Large intestine (tissue), 3 donors: ENCODE results near the gene CREB3L1. TPM values are rescaled to one million over a fixed set of nuclear protein-coding genes. Genes with fewer than 3 reads are reported as not detected.

Experiments
- DNase-seq, 2 donors: peaks; one replicate each; pipeline versions ENCODE4 v3.0.0 to v3.0.0-alpha.2; 2013
- H3K27ac ChIP-seq: one replicate; pipeline ENCODE4 v1.5.1; 2013; ENCODE audit warnings: low read length
- H3K27me3 ChIP-seq: 2 replicates; pipeline ENCODE4 v1.6.1; 2013; ENCODE audit warnings: low read length; ENCODE audit not compliant: control insufficient read depth, insufficient read depth
- H3K36me3 ChIP-seq: 2 replicates; pipeline ENCODE4 v1.6.1; 2013; ENCODE audit warnings: low read length; ENCODE audit not compliant: control insufficient read depth, insufficient read depth
- H3K4me1 ChIP-seq: one replicate; pipeline ENCODE4 v1.6.1; 2013; ENCODE audit warnings: low read length; ENCODE audit not compliant: control insufficient read depth, insufficient read depth
- H3K4me3 ChIP-seq: one replicate; pipeline ENCODE4 v1.5.1; 2013; ENCODE audit warnings: low read length
- H3K9me3 ChIP-seq: one replicate; pipeline ENCODE4 v1.6.1; 2013; ENCODE audit warnings: mild to moderate bottlenecking, low read depth, low read length, moderate library complexity; ENCODE audit not compliant: control insufficient read depth
- WGBS: methylation state at CpG from one replicate; pipeline ENCODE4 v1.1.5; 2013; ENCODE audit warnings: low lambda C conversion rate; ENCODE audit not compliant: insufficient coverage; 5-methylcytosine and 5-hydroxymethylcytosine counted together
- polyA plus RNA-seq: library from polyadenylated mRNA; unstranded; fragments of 120-200 nt; gene quantifications from one replicate; pipeline ENCODE4 v1.2.1, GENCODE V29; 2013

The CREB3L1 gene
- polyA plus RNA-seq, 1 donor: 40.6 TPM

- no CpG with 5 or more reads among the region's 11 CpGs for WGBS
- peaks cover 25% of the 10 kb centered on the region for H3K4me1 ChIP-seq
- H3K27me3 ChIP-seq: no peaks in the 10 kb centered on the region
- peak overlapping the region; percentile 9 for H3K27ac ChIP-seq
- H3K4me3 ChIP-seq: no peak overlapping the region
- H3K9me3 ChIP-seq: no peaks in the 10 kb centered on the region
- peak in 1 of 2 donors; percentile 44 for DNase-seq
- peaks cover 15% of the 10 kb centered on the region for H3K36me3 ChIP-seq
These were observed 8.2 kb downstream of the CREB3L1 start for GRCh38 chr11:46285594-46286033.

GRCh38 chr11:46286789-46287188 lies 9.3 kb downstream of the CREB3L1 start:
- DNase-seq: peak; percentile 82 to 86
- no CpG with 5 or more reads among the region's 5 CpGs for WGBS
- no peak overlapping the region for H3K4me3 ChIP-seq
- H3K27ac ChIP-seq: peak overlapping the region; percentile 10
- H3K36me3 ChIP-seq: peaks cover 15% of the 10 kb centered on the region
- no peaks in the 10 kb centered on the region for H3K27me3 ChIP-seq
- H3K9me3 ChIP-seq: no peaks in the 10 kb centered on the region
- peaks cover 25% of the 10 kb centered on the region for H3K4me1 ChIP-seq

GRCh38 chr11:46288451-46288850 lies 11.0 kb downstream of the CREB3L1 start:
- WGBS: no CpG with 5 or more reads among the region's 5 CpGs
- no peak for DNase-seq
- Histone ChIP-seq H3K27me3 (no peaks in the 10 kb centered on the region), H3K4me3 (no peak overlapping the region), H3K4me1 (peaks cover 28% of the 10 kb centered on the region), H3K36me3 (peaks cover 28% of the 10 kb centered on the region), H3K9me3 (no peaks in the 10 kb centered on the region), H3K27ac (no peak overlapping the region)

- peak overlapping the region; percentile 75 for H3K27ac ChIP-seq
- H3K27me3 ChIP-seq: no peaks in the 10 kb centered on the region
- H3K4me1 ChIP-seq: peaks cover 37% of the 10 kb centered on the region
- no peak overlapping the region for H3K4me3 ChIP-seq
- no peak for DNase-seq
- H3K36me3 ChIP-seq: peaks cover 22% of the 10 kb centered on the region
- no CpG with 5 or more reads among the region's 2 CpGs for WGBS
- no peaks in the 10 kb centered on the region for H3K9me3 ChIP-seq
These were observed 12.5 kb downstream of the CREB3L1 start for GRCh38 chr11:46290011-46290410.

- 40% methylated on average over 1 of the region's 6 CpGs for WGBS
- H3K4me3 ChIP-seq: no peak overlapping the region
- peak; percentile 94 to 95 for DNase-seq
- peak overlapping the region; percentile 75 for H3K27ac ChIP-seq
- no peaks in the 10 kb centered on the region for H3K27me3 ChIP-seq
- H3K36me3 ChIP-seq: peaks cover 18% of the 10 kb centered on the region
- H3K4me1 ChIP-seq: peaks cover 38% of the 10 kb centered on the region
- no peaks in the 10 kb centered on the region for H3K9me3 ChIP-seq
These were observed 13.3 kb downstream of the CREB3L1 start for GRCh38 chr11:46290598-46291309.

GRCh38 chr11:46291441-46292150 lies 14.1 kb downstream of the CREB3L1 start:
- Histone ChIP-seq H3K27me3 (no peaks in the 10 kb centered on the region), H3K36me3 (peaks cover 18% of the 10 kb centered on the region), H3K4me1 (peaks cover 47% of the 10 kb centered on the region), H3K9me3 (no peaks in the 10 kb centered on the region), H3K27ac (peak overlapping the region; percentile 63), H3K4me3 (no peak overlapping the region)
- no peak for DNase-seq
- no CpG with 5 or more reads among the region's 10 CpGs for WGBS

- H3K4me3 ChIP-seq: no peak overlapping the region
- no peak for DNase-seq
- H3K27ac ChIP-seq: no peak overlapping the region
- no peaks in the 10 kb centered on the region for H3K9me3 ChIP-seq
- WGBS: no CpG with 5 or more reads among the region's 13 CpGs
- peaks cover 18% of the 10 kb centered on the region for H3K36me3 ChIP-seq
- H3K27me3 ChIP-seq: no peaks in the 10 kb centered on the region
- peaks cover 54% of the 10 kb centered on the region for H3K4me1 ChIP-seq
These were observed 15.6 kb downstream of the CREB3L1 start for GRCh38 chr11:46293066-46293465.

- Histone ChIP-seq H3K36me3 (peaks cover 15% of the 10 kb centered on the region), H3K4me3 (no peak overlapping the region), H3K9me3 (no peaks in the 10 kb centered on the region), H3K4me1 (peaks cover 54% of the 10 kb centered on the region), H3K27me3 (no peaks in the 10 kb centered on the region), H3K27ac (no peak overlapping the region)
- no peak for DNase-seq
- WGBS: no CpG with 5 or more reads among the region's 9 CpGs
These were observed 16.2 kb downstream of the CREB3L1 start for GRCh38 chr11:46293641-46294103.

- no CpG with 5 or more reads among the region's 24 CpGs for WGBS
- peaks cover 50% of the 10 kb centered on the region for H3K4me1 ChIP-seq
- H3K9me3 ChIP-seq: no peaks in the 10 kb centered on the region
- H3K27ac ChIP-seq: peak overlapping the region; percentile 38
- peak overlapping the region; percentile 51 for H3K4me3 ChIP-seq
- DNase-seq: no peak
- H3K36me3 ChIP-seq: peaks cover 15% of the 10 kb centered on the region
- no peaks in the 10 kb centered on the region for H3K27me3 ChIP-seq
These were observed 17.2 kb downstream of the CREB3L1 start for GRCh38 chr11:46294365-46295309.
